HepG2 (cell line): ENCODE data around the gene PLEKHG2. TPM values are rescaled to one million over a fixed set of nuclear protein-coding genes. Genes with fewer than 3 reads are reported as not detected.

Source experiments
- ARID2 ChIP-seq: sonication (generic); formaldehyde crosslinking; IDR thresholded peaks from 2 replicates; pipeline ENCODE4 v1.8.1; 2022; ENCODE audit warnings: mild to moderate bottlenecking, missing genetic modification reagents, borderline replicate concordance
- ATF5 ChIP-seq: sonication (generic); formaldehyde crosslinking; IDR thresholded peaks from 2 replicates; pipeline ENCODE4 v1.4.0; 2020; ENCODE audit warnings: mild to moderate bottlenecking, low read depth, missing genetic modification reagents
- CBX5 ChIP-seq: sonication (generic); formaldehyde crosslinking; IDR thresholded peaks from 2 replicates; pipeline ENCODE4 v1.4.0; 2020; ENCODE audit warnings: missing genetic modification reagents, borderline replicate concordance
- DBP ChIP-seq: sonication (generic); formaldehyde crosslinking; IDR thresholded peaks from 2 replicates; pipeline ENCODE4 v1.4.0; 2020; ENCODE audit warnings: missing genetic modification reagents; ENCODE audit errors: not compliant biosample characterization
- ELF4 ChIP-seq: sonication (generic); formaldehyde crosslinking; IDR thresholded peaks from 2 replicates; pipeline ENCODE4 v1.5.0; 2020; ENCODE audit warnings: missing genetic modification reagents, mild to moderate bottlenecking, moderate library complexity, borderline replicate concordance
- FIP1L1 ChIP-seq: fragments of 200-400 bp; formaldehyde crosslinking; IDR thresholded peaks from 2 replicates; pipeline ENCODE4 v1.6.1; 2018; ENCODE audit warnings: low read depth, mild to moderate bottlenecking, low read length, moderate library complexity, borderline replicate concordance; ENCODE audit not compliant: insufficient read depth
- IKZF5 ChIP-seq: IDR thresholded peaks from 2 replicates; pipeline ENCODE4 v1.6.1; 2018; ENCODE audit warnings: missing genetic modification reagents, mild to moderate bottlenecking, missing compliant biosample characterization
- KMT2B ChIP-seq: IDR thresholded peaks from 2 replicates; pipeline ENCODE4 v1.6.1; 2016; ENCODE audit warnings: missing genetic modification reagents, missing compliant biosample characterization
- NAIF1 ChIP-seq: sonication (generic); formaldehyde crosslinking; IDR thresholded peaks from 2 replicates; pipeline ENCODE4 v1.5.0; 2020; ENCODE audit warnings: mild to moderate bottlenecking, missing genetic modification reagents, borderline replicate concordance
- NBN ChIP-seq: fragments of 450-650 bp; conservative IDR thresholded peaks from 2 replicates; pipeline ENCODE4 v1.6.1; 2017
- SAP130 ChIP-seq: IDR thresholded peaks from 2 replicates; pipeline ENCODE4 v1.6.1; 2016; ENCODE audit warnings: low read depth
- ZBTB37 ChIP-seq: sonication (generic); formaldehyde crosslinking; IDR thresholded peaks from 2 replicates; pipeline ENCODE4 v1.4.0; 2020; ENCODE audit warnings: mild to moderate bottlenecking, missing genetic modification reagents
- ZBTB42 ChIP-seq: sonication (generic); formaldehyde crosslinking; IDR thresholded peaks from 2 replicates; pipeline ENCODE4 v1.5.0; 2020; ENCODE audit warnings: mild to moderate bottlenecking, missing genetic modification reagents
- ZFX ChIP-seq: sonication (generic); formaldehyde crosslinking; IDR thresholded peaks from 2 replicates; pipeline ENCODE4 v1.4.0; 2020; ENCODE audit warnings: mild to moderate bottlenecking, low read depth, missing genetic modification reagents, moderate library complexity
- ZKSCAN5 ChIP-seq: sonication (generic); formaldehyde crosslinking; IDR thresholded peaks from 2 replicates; pipeline ENCODE4 v1.5.1; 2020; ENCODE audit warnings: mild to moderate bottlenecking, missing genetic modification reagents
- ZNF180 ChIP-seq: sonication (generic); formaldehyde crosslinking; IDR thresholded peaks from 2 replicates; pipeline ENCODE4 v1.4.0; 2020; ENCODE audit warnings: low read depth, missing genetic modification reagents, borderline replicate concordance
- ZNF207 ChIP-seq: fragments of 450-650 bp; IDR thresholded peaks from 2 replicates; pipeline ENCODE4 v1.6.1; 2016; ENCODE audit warnings: antibody characterized with exemption, borderline replicate concordance
- ZNF274 ChIP-seq: sonication (generic); formaldehyde crosslinking; IDR thresholded peaks from 2 replicates; pipeline ENCODE4 v1.5.1; 2020; ENCODE audit warnings: mild to moderate bottlenecking, missing genetic modification reagents
- ZNF687 ChIP-seq: sonication (generic); formaldehyde crosslinking; IDR thresholded peaks from 2 replicates; pipeline ENCODE4 v1.5.1; 2020; ENCODE audit warnings: mild to moderate bottlenecking, missing genetic modification reagents, moderate library complexity
- ZSCAN21 ChIP-seq: sonication (generic); formaldehyde crosslinking; IDR thresholded peaks from 2 replicates; pipeline ENCODE4 v1.8.0; 2022; ENCODE audit warnings: mild to moderate bottlenecking, missing genetic modification reagents, moderate library complexity, borderline replicate concordance
- polyA plus RNA-seq, 8 experiments: library from polyadenylated mRNA; depleted of rRNA in 3 of 8; stranded (reverse) in 7 of 8; unstranded in 1 of 8; fragments of >200 nt; fragmentation: Illumina TruSeq in 4 of 8; extraction: Trizol in 4 of 8; gene quantifications; 2 replicates each; pipeline versions ENCODE4 v1.2.1 to v1.2.3, GENCODE V29; 2011 to 2016; ENCODE audit warnings: low read depth in 4 of 8, missing spikeins in 1 of 8, mixed read lengths in 1 of 8; ENCODE audit not compliant: insufficient read depth in 1 of 8
- total RNA-seq, 5 experiments: library from RNA; depleted of rRNA; stranded (reverse); fragments of >200 nt; fragmentation: Illumina TruSeq; extraction: Trizol; gene quantifications; 2 replicates each; pipeline ENCODE4 v1.2.3, GENCODE V29; 2016; ENCODE audit warnings: low read depth in 1 of 5

PLEKHG2 gene
- total and polyA plus RNA-seq, 2 of the 13 experiments (the other 11 are each of a cell fraction or from before 2014, with no cell fraction given), result 3.6 to 6.8 TPM

GRCh38 chr19:39401549-39402345, 10.7 kb upstream of the PLEKHG2 start (continued):
- TF ChIP-seq ATF5 (CRISPR knock-in tag) (no peak), ZBTB37 (CRISPR knock-in tag) (no peak; the same call in 1 of the 2 replicates), ZBTB42 (peak; percentile 90), NBN (no peak), IKZF5 (CRISPR knock-in tag) (peak; percentile 97), ZNF180 (CRISPR knock-in tag) (no peak), ZKSCAN5 (CRISPR knock-in tag) (no peak), NAIF1 (CRISPR knock-in tag) (peak; percentile 78; the same call in 1 of the 2 replicates), CBX5 (CRISPR knock-in tag) (peak; percentile 18), FIP1L1 (no peak), ARID2 (CRISPR knock-in tag) (no peak), ZSCAN21 (CRISPR knock-in tag) (peak; percentile 75), ZNF274 (CRISPR knock-in tag) (peak; percentile 76; the same call in 1 of the 2 replicates), KMT2B (CRISPR knock-in tag) (no peak), ZNF207 (no peak), ZNF687 (CRISPR knock-in tag) (peak; percentile 100), DBP (CRISPR knock-in tag) (no peak), ZFX (CRISPR knock-in tag) (peak; percentile 85), ELF4 (CRISPR knock-in tag) (no peak), SAP130 (CRISPR knock-in tag) (peak; percentile 95)
